Fibroblast of villous mesenchyme (primary cell): ENCODE measurements around the gene ARHGEF4. TPM values are rescaled to one million over a fixed set of nuclear protein-coding genes. Genes with fewer than 3 reads are reported as not detected.

Experiments
- DNase-seq: peaks from one replicate; pipeline ENCODE4 v3.0.0-alpha.2; 2010; ENCODE audit warnings: low read depth
- H3K4me3 ChIP-seq: 2 replicates; pipeline ENCODE4 v1.5.1; 2011; ENCODE audit warnings: low read depth, mild to moderate bottlenecking, low read length
- CTCF ChIP-seq: IDR thresholded peaks from 2 replicates; pipeline ENCODE4 v1.5.1; 2012; ENCODE audit warnings: low read depth, mild to moderate bottlenecking, low read length; ENCODE audit not compliant: insufficient read depth
- total RNA-seq: library from RNA; depleted of rRNA; stranded (reverse); fragments of >200 nt; gene quantifications from 2 replicates; pipeline ENCODE4 v1.2.3, GENCODE V29; 2012

The ARHGEF4 gene
- total RNA-seq, 1 donor, result 0.86 TPM

GRCh38 chr2:130834091-130834930, 2.4 kb upstream of the ARHGEF4 start:
- DNase-seq, result no peak
- TF ChIP-seq CTCF, result no peak
- H3K4me3 ChIP-seq, result no peak overlapping the region

DNA sequence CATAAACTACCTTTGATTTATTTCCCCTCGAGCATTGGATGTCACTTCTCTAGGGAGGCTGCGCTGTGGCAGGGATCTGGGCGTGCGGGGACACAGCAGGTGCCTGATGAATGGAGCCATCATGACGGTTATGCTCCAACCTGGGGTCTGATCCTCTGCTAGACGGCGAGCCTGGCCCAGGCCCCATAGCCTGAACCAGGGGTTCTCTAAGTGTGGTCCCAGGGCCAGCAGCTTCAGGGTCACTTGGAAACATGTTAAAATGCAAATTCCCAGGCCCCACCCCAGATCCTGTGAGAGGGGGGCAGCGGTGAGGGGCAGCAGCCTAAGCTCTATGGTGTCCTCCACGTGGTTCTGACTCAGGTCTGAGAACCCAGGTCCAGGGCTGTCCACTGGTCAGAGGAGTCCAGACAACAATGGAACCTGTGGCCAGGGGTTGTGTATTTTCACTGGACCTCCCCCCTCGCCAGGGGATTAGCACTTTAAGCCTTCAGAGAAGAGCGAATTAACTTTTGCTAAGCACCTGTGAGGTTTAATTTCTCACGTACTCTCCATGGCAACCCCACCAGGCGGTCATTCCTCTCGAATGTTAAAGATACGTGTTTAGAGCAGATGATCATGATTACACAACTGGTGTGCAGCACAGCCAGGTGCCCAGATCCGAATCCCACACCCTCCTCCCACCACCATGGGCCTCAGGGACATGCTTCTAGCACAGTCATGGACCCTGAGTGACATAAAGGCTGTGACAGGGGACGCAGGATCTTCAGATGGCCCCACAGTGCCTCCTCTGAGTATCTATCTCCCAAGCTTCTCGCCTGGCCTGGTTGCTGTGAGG, 1.6 kb upstream of the ARHGEF4 start:
- DNase-seq, result no peak
- TF ChIP-seq CTCF, result no peak
- no peak overlapping the region for H3K4me3 ChIP-seq

GRCh38 chr2:130835766-130836015, 1.0 kb upstream of the ARHGEF4 start:
- no peak overlapping the region for H3K4me3 ChIP-seq
- TF ChIP-seq CTCF, result no peak
- DNase-seq, result no peak

GRCh38 chr2:130837175-130837810, 579 bp downstream of the ARHGEF4 start:
- TF ChIP-seq CTCF, result no peak
- H3K4me3 ChIP-seq, result no peak overlapping the region
- no peak for DNase-seq

DNA sequence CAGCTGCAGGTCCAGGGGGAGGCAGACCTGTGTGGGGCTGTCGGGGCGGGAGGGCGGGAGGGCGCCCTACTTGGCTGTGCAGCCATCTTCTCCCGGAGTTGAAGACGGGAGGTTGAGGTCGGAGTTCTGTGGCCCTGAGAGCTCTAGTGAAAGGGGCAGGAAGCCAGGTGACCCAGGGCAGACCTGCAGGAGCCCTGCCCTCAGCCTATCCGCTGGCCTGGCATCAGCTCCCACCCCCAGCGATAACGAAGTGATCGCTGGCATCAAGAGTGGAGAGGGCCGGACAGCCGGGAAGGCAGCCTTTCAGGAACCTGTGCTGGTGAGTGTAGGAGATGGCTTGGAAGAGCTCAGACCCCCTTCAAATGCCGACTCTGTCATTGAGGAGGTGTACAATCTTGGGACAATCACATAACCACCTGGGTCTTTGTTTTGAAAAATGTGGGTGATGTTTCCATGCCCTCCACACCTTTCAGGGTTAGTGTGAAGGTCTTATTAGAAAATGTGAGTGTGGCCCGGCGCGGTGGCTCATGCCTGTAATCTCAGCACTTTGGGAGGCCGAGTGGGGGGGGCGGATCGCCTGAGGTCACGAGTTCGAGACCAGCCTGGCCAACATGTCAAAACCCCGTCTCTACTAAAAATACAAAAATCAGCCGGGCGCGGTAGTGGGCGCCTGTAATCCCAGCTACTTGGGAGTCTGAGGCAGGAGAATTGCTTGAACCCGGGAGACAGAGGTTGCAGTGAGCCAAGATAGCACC, 1.3 kb downstream of the ARHGEF4 start:
- TF ChIP-seq CTCF, result no peak
- no peak for DNase-seq
- H3K4me3 ChIP-seq, result no peak overlapping the region

DNA sequence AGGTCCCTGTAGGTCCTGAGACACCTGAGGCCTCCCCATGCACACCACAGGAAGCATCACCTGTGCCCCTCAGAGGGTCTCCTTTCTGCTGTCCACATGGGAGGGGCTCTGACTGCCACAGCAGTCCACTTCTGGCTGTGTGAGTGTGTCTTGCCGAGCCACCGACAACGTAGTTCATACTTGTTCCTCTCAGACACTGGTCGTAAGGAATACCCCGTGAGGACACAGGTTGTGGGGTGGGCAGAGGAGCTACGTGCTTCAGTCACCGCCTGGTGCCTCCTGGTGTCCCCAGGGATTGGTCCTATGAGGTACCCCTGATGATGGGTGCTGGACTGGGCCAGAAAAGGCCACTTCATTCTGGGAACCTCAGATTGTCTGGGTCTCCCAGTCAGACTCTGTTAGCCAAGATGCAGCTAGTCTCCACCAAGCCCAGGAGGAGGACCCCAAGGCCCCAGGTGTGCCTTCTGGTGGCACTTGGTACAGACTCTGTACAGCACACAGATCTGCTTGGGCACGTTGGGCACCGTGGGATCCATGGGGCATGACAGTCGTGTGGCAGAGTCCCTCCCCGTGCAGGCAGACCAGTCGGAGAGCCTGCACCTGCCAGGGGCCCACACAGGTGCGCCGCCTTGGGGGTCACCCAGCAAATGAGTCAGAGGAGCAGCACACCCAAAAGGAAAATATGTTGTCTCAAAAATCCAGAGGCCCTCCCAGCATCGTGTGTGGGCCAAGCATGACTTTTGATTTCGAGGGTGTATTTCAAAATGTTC, 2.5 kb downstream of the ARHGEF4 start:
- H3K4me3 ChIP-seq, result no peak overlapping the region
- TF ChIP-seq CTCF, result no peak
- no peak for DNase-seq
